HFFc6 (cell line): ENCODE data around the gene PEAK3. TPM values are rescaled to one million over a fixed set of nuclear protein-coding genes. Genes with fewer than 3 reads are reported as not detected.

ENCODE experiments used
- DNase-seq: peaks from one replicate; pipeline ENCODE4 v3.0.0-alpha.2; 2018
- H3K27ac Mint-ChIP-seq: 2 replicates; pipeline ENCODE4 v1.8.0; 2020; ENCODE audit warnings: mild to moderate bottlenecking, mixed read lengths
- H3K27me3 Mint-ChIP-seq: 2 replicates; pipeline ENCODE4 v1.8.0; 2021; ENCODE audit warnings: mild to moderate bottlenecking, moderate library complexity, mixed read lengths; ENCODE audit not compliant: insufficient read depth
- H3K36me3 Mint-ChIP-seq: 2 replicates; pipeline ENCODE4 v1.8.0; 2021; ENCODE audit warnings: low read depth, mixed read lengths
- H3K4me1 Mint-ChIP-seq: 2 replicates; pipeline ENCODE4 v1.8.0; 2020; ENCODE audit warnings: low read depth, mixed read lengths
- H3K4me3 Mint-ChIP-seq: 2 replicates; pipeline ENCODE4 v1.8.0; 2020; ENCODE audit warnings: mild to moderate bottlenecking, moderate library complexity, mixed read lengths
- H3K9me3 Mint-ChIP-seq: 2 replicates; pipeline ENCODE4 v1.8.0; 2020; ENCODE audit warnings: mild to moderate bottlenecking, mixed read lengths
- total RNA-seq, 6 experiments: library from RNA; stranded (reverse); fragmentation: NEBNext Ultra II Directional; extraction: Animal tissue kit (Norgen Biotek cat#: 25700); gene quantifications; 2 replicates in 1 of 6; 3 replicates in 5 of 6; pipeline ENCODE4 v1.2.3, GENCODE V29; 2021
- TF ChIP-seq, protein P1 (sequence below): fragments of 200-600 bp; sonication (generic); IDR thresholded peaks from 2 replicates; pipeline ENCODE4 v1.5.0; 2021; ENCODE audit warnings: antibody characterized with exemption, mild to moderate bottlenecking

Gene PEAK3
- total RNA-seq, 6 experiments from 2014 or later, result 0.07 to 0.53 (median 0.36) TPM

DNA sequence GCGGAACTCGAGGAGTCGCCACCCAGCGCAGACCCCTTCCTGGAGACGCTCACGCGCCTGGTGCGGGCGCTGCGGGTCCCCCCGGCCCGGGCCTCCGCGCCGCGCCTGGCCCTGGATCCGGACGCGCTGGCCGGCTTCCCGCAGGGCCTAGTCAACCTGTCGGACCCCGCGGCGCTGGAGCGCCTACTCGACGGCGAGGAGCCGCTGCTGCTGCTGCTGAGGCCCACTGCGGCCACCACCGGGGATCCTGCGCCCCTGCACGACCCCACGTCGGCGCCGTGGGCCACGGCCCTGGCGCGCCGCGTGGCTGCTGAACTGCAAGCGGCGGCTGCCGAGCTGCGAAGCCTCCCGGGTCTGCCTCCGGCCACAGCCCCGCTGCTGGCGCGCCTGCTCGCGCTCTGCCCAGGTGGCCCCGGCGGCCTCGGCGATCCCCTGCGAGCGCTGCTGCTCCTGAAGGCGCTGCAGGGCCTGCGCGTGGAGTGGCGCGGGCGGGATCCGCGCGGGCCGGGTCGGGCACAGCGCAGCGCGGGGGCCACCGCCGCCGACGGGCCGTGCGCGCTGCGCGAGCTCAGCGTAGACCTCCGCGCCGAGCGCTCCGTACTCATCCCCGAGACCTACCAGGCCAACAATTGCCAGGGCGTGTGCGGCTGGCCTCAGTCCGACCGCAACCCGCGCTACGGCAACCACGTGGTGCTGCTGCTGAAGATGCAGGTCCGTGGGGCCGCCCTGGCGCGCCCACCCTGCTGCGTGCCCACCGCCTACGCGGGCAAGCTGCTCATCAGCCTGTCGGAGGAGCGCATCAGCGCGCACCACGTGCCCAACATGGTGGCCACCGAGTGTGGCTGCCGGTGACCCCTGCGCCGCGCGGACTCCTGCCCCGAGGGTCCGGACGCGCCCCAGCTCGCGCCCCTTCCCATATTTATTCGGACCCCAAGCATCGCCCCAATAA lies 30.6 kb downstream of the PEAK3 start:
- H3K27ac Mint-ChIP-seq, result no peak overlapping the region
- TF ChIP-seq, protein P1, sequence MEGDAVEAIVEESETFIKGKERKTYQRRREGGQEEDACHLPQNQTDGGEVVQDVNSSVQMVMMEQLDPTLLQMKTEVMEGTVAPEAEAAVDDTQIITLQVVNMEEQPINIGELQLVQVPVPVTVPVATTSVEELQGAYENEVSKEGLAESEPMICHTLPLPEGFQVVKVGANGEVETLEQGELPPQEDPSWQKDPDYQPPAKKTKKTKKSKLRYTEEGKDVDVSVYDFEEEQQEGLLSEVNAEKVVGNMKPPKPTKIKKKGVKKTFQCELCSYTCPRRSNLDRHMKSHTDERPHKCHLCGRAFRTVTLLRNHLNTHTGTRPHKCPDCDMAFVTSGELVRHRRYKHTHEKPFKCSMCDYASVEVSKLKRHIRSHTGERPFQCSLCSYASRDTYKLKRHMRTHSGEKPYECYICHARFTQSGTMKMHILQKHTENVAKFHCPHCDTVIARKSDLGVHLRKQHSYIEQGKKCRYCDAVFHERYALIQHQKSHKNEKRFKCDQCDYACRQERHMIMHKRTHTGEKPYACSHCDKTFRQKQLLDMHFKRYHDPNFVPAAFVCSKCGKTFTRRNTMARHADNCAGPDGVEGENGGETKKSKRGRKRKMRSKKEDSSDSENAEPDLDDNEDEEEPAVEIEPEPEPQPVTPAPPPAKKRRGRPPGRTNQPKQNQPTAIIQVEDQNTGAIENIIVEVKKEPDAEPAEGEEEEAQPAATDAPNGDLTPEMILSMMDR, result no peak
- no peak for DNase-seq
- H3K27me3 Mint-ChIP-seq, result peaks cover 9% of the 10 kb centered on the region
- no peak overlapping the region for H3K4me3 Mint-ChIP-seq
- no peaks in the 10 kb centered on the region for H3K4me1 Mint-ChIP-seq
- H3K36me3 Mint-ChIP-seq, result no peaks in the 10 kb centered on the region
- H3K9me3 Mint-ChIP-seq, result no peaks in the 10 kb centered on the region

DNA sequence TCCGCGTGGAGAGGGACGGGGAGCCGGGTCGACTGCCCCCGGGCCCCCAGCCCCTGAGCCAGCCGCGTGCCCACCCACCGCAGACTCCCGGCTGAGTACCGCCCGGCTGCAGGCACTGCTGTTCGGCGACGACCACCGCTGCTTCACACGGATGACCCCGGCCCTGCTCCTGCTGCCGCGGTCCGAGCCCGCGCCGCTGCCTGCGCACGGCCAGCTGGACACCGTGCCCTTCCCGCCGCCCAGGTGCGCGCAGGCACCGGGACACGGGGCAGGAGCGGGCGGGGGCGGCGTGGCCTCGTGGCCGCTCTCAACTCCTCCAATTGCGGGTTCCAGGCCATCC lies 31.2 kb downstream of the PEAK3 start:
- DNase-seq, result no peak
- Mint-ChIP-seq H3K27me3 (peaks cover 9% of the 10 kb centered on the region), H3K9me3 (no peaks in the 10 kb centered on the region), H3K36me3 (no peaks in the 10 kb centered on the region), H3K27ac (no peak overlapping the region), H3K4me3 (no peak overlapping the region), H3K4me1 (no peaks in the 10 kb centered on the region)
- TF ChIP-seq, protein P1, result no peak

DNA sequence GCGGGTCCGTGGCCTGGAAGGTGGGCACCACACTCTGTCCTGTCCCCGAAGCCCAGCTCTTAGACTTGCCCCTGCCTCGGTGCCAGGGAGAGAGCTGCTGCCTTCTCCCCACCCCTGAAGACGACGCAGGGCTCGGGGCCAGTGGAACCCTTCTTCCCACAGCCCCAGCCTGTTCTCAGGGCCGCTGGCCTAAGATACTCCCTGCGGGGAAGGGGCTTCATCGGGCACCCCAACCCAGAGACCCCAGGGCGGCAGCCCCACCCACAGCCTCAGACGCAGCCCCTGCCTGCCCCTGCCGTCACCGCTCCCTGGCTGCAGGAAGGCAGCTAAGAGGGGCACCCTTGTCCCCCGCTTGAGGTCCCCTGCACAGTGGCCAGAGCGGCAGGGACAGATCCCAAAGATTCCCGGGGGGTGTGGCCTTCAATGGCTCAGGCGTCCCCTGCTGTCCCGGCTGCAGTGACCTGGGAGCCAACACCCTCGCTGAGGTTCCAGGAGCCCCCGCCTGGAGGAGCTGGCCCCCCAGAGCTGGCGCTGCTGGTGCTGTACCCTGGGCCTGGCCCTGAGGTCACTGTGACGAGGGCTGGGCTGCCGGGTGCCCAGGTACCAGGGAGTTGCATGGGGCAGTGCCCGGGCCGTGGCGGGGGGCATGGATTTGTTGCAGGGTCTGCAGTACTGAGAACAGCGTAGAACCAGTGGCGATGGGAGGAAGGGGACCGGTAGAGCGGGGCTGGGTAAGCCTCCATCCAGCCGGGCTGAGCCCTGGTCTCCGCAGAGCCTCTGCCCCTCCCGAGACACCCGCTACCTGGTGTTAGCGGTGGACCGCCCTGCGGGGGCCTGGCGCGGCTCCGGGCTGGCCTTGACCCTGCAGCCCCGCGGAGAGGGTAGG lies 31.9 kb downstream of the PEAK3 start:
- no peak overlapping the region for H3K4me3 Mint-ChIP-seq
- no peaks in the 10 kb centered on the region for H3K9me3 Mint-ChIP-seq

DNA sequence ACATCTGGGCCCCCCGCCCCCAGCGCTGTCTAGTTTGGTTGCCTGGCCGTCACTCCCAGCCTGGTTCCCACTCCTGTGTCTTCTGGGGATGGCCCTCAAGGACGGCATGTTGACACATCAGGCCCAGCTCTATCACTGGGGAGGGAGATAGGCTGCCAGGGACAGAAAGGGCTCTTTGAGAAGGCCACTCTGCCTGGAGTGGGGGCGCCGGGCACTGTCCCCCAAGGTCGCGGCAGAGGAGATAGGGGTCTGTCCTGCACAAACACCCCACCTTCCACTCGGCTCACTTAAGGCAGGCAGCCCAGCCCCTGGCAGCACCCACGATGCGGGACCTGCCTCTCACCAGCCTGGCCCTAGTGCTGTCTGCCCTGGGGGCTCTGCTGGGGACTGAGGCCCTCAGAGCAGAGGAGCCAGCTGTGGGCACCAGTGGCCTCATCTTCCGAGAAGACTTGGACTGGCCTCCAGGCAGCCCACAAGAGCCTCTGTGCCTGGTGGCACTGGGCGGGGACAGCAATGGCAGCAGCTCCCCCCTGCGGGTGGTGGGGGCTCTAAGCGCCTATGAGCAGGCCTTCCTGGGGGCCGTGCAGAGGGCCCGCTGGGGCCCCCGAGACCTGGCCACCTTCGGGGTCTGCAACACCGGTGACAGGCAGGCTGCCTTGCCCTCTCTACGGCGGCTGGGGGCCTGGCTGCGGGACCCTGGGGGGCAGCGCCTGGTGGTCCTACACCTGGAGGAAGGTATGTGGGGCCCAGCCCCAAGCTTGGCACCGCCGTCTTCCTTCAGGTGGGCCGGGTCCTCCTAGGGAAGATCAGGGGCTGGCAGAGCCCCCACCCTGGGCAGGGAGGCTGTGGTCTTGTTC lies 32.7 kb downstream of the PEAK3 start, which contains the start of gene AMH:
Gene AMH (plus strand): TSS at position 314 of the 857 bp plus-strand sequence. CDS start 10 bp downstream, at position 324.
- Mint-ChIP-seq H3K4me3 (no peak within 1 kb of the TSS), H3K36me3 (no peaks in the 10 kb centered on the region), H3K9me3 (no peaks in the 10 kb centered on the region), H3K27me3 (peaks cover 9% of the 10 kb centered on the region), H3K4me1 (no peaks in the 10 kb centered on the region), H3K27ac (no peak within 1 kb of the TSS)
- DNase-seq, result no peak
- TF ChIP-seq, protein P1, result no peak

More for the DNA sequence above, 31.9 kb downstream of the PEAK3 start:
- H3K27ac Mint-ChIP-seq, result no peak overlapping the region
- no peaks in the 10 kb centered on the region for H3K4me1 Mint-ChIP-seq
- TF ChIP-seq, protein P1, result no peak
- peaks cover 9% of the 10 kb centered on the region for H3K27me3 Mint-ChIP-seq
- no peaks in the 10 kb centered on the region for H3K36me3 Mint-ChIP-seq
- DNase-seq, result no peak
